ENCODE data around the gene CKB.
A peak's percentile ranks its signal among the peaks of the same experiment; 100 is the strongest.

The CKB gene

DNA sequence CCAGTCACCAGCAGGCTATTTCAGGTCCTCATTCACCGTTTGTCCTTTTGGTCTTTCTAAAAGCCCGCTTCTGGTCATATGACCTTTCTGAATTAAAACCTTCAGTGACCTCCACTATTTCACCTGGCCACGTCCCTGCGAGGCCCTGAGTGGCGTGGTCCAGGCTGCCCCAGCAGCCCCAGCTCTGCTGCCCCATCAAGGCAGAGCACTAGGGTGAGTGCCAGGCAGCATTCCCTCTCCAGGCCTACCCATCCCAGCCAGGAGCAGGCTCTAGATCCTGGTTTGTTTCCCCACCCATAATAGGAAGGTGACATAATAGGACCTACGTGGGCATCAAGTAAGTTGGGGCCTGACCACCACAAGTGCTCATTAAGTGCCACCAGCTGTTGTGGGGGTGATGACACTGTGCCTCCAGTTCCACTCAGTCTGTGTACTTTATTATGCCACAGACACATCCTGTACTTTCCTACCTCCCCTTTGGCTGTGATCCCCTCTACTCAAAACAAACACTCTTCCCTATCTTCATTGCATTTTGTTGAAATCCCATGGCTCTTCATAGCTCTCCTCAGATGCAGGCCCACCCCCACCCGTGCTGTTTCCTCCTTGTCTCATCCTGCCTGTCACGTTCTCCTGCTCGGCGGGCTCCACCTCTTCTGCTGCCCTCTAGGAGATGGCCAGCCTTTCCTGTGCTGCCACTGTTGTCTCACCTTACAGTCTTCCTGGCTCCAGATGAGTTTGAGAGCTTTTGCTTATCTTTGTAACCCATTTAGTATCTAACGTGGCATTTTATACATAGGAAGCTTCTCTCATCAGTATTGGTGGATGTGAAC lies 21.4 kb downstream of the CKB start:
- H3K36me3 ChIP-seq (ENCODE audit: low read length), result peaks cover 3% of the 10 kb centered on the region; the same call in 1 of the 2 replicates
- H3K79me2 ChIP-seq (ENCODE audit: insufficient read depth, low read length), result no peaks in the 10 kb centered on the region
- no peak overlapping the region for H3K4me3 ChIP-seq (ENCODE audit: insufficient read depth, low read length, poor library complexity, severe bottlenecking)
- no peaks in the 10 kb centered on the region for H3K9me2 ChIP-seq (replicated peaks; ENCODE audit: insufficient read depth, low read length)
- no peaks in the 10 kb centered on the region for H3K9me3 ChIP-seq (ENCODE audit: insufficient read depth, low read length)
- no peaks in the 10 kb centered on the region for H3K27me3 ChIP-seq (ENCODE audit: low read length)
- H3K9ac ChIP-seq (ENCODE audit: low read length), result no peak overlapping the region
- no peak overlapping the region for H3K4me2 ChIP-seq (ENCODE audit: low read depth, low read length, poor library complexity, severe bottlenecking)
- TF ChIP-seq CTCF (IDR thresholded peaks at IDR 0.05; ENCODE audit: insufficient read depth, low read length, poor library complexity, severe bottlenecking) (no peak), EZH2phosphoT487 (conservative IDR thresholded peaks at IDR 0.05; ENCODE audit: low read length) (no peak)
- H3K27ac ChIP-seq (ENCODE audit: low read depth, low read length), result no peak overlapping the region
- H3F3A ChIP-seq (ENCODE audit: insufficient read depth), result 0 out of 2 replicates have a peak, but pooled peaks cover 6% of the 10 kb centered on the region
- no peaks in the 10 kb centered on the region for H4K20me1 ChIP-seq (ENCODE audit: low read depth, low read length)
- H2AFZ ChIP-seq (ENCODE audit: low read depth, low read length, severe bottlenecking), result no peak overlapping the region

DNA sequence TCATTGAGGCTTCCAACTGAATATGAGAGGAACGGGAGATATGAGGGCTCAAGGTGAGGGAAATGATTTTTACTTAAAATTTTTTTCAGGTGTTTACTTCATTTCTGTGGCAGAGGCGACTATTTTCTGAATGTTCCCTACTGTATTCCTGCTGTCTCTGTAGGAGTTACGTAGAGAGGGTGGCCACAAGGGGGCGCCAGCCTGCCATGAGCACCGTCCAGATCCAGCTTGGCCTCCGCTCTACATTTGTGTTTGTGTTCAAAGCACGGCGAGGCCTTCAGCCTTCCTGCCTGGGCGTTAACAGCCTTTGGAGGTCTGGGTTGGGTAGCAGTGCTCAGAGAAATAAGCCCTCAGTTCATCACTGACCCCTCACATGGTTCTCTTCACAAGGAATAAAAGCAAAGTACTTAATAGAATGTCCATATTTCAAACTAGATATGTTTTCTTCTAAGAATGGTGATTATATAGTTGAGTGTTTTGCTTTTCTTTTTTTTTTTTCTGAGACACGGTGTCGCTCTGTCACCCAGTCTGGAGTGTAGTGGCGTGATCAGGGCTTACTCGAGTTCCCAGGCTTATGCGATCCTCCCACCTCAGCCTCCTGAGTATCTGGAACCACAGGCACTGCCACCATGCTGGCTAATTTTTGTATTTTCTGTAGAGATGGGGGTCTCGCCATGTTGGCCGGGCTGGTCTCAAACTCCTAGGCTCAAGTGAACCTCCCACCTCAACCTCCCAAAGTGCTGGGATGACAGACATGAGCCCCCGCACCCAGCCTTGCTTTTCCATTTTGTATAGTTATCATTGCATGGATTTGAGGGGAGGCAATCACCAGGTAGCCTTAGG lies 22.3 kb downstream of the CKB start:
- no peak overlapping the region for H3K9ac ChIP-seq (ENCODE audit: low read length)
- no peak overlapping the region for H3K27ac ChIP-seq (ENCODE audit: low read depth, low read length)
- H3K79me2 ChIP-seq (ENCODE audit: insufficient read depth, low read length), result no peaks in the 10 kb centered on the region
- H3K36me3 ChIP-seq (ENCODE audit: low read length), result peaks cover 3% of the 10 kb centered on the region; the same call in 1 of the 2 replicates
- H4K20me1 ChIP-seq (ENCODE audit: low read depth, low read length), result no peaks in the 10 kb centered on the region
- no peaks in the 10 kb centered on the region for H3K27me3 ChIP-seq (ENCODE audit: low read length)
- H3F3A ChIP-seq (ENCODE audit: insufficient read depth), result 0 out of 2 replicates have a peak, but pooled peaks cover 6% of the 10 kb centered on the region
- TF ChIP-seq CTCF (IDR thresholded peaks at IDR 0.05; ENCODE audit: insufficient read depth, low read length, poor library complexity, severe bottlenecking) (peak; percentile 96), EZH2phosphoT487 (conservative IDR thresholded peaks at IDR 0.05; ENCODE audit: low read length) (no peak)
- H3K9me3 ChIP-seq (ENCODE audit: insufficient read depth, low read length), result no peaks in the 10 kb centered on the region
- no peaks in the 10 kb centered on the region for H3K9me2 ChIP-seq (replicated peaks; ENCODE audit: insufficient read depth, low read length)
- H2AFZ ChIP-seq (ENCODE audit: low read depth, low read length, severe bottlenecking), result no peak overlapping the region
- no peak overlapping the region for H3K4me2 ChIP-seq (ENCODE audit: low read depth, low read length, poor library complexity, severe bottlenecking)
- H3K4me3 ChIP-seq (ENCODE audit: insufficient read depth, low read length, poor library complexity, severe bottlenecking), result no peak overlapping the region

DNA sequence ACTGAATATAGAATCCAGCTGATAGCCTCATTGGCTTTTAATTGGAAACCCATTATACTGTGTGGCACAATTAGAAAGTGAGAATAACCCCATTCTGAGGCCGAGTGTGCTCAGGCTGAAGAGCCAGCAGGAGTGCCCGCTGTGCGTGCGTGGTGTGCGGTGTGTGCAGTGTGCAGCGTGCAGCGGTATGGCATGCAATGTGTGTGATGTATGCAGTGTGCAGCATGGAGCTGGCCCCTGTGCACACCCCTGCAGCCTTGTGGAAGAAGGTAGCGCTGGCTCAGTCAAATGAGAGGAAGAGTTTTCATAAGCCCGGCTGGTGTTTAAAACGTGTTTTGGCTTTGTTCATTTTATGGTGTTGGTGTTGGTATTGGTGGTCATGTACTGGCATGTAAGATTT lies 22.9 kb downstream of the CKB start:
- H3K27ac ChIP-seq (ENCODE audit: low read depth, low read length), result no peak overlapping the region
- no peak overlapping the region for H2AFZ ChIP-seq (ENCODE audit: low read depth, low read length, severe bottlenecking)
- no peak overlapping the region for H3K4me3 ChIP-seq (ENCODE audit: insufficient read depth, low read length, poor library complexity, severe bottlenecking)
- TF ChIP-seq EZH2phosphoT487 (conservative IDR thresholded peaks at IDR 0.05; ENCODE audit: low read length), result no peak
- TF ChIP-seq CTCF (IDR thresholded peaks at IDR 0.05; ENCODE audit: insufficient read depth, low read length, poor library complexity, severe bottlenecking), result no peak
- 0 out of 2 replicates have a peak, but pooled peaks cover 6% of the 10 kb centered on the region for H3F3A ChIP-seq (ENCODE audit: insufficient read depth)
- no peaks in the 10 kb centered on the region for H3K9me3 ChIP-seq (ENCODE audit: insufficient read depth, low read length)
- H3K9me2 ChIP-seq (replicated peaks; ENCODE audit: insufficient read depth, low read length), result no peaks in the 10 kb centered on the region
- no peaks in the 10 kb centered on the region for H3K79me2 ChIP-seq (ENCODE audit: insufficient read depth, low read length)
- peaks cover 3% of the 10 kb centered on the region; the same call in 1 of the 2 replicates for H3K36me3 ChIP-seq (ENCODE audit: low read length)
- H3K27me3 ChIP-seq (ENCODE audit: low read length), result no peaks in the 10 kb centered on the region
- H3K4me2 ChIP-seq (ENCODE audit: low read depth, low read length, poor library complexity, severe bottlenecking), result no peak overlapping the region
- no peak overlapping the region for H3K9ac ChIP-seq (ENCODE audit: low read length)
- H4K20me1 ChIP-seq (ENCODE audit: low read depth, low read length), result no peaks in the 10 kb centered on the region

All from SU-DHL-6 (cell line).